HepG2 (cell line): ENCODE data around the gene NFE2L2. TPM values are rescaled to one million over a fixed set of nuclear protein-coding genes. Genes with fewer than 3 reads are reported as not detected.

Source experiments
- ATAC-seq: fragments of 200-7000 bp; cut with Tn5 transposase; 3 replicates; pipeline ENCODE4 v1.9.1; 2020; ENCODE audit warnings: mild to moderate bottlenecking, moderate library complexity
- BruUV-seq: library from RNA; stranded (reverse); fragments of 400-500 nt; replicated peaks from 2 replicates; lab custom pipeline; 2021; lab: Mats Ljungman, UMichigan
- CTCF ChIA-PET: fragments of 300-600 bp; formaldehyde crosslinking; extraction: SDS; loops from one replicate; lab custom pipeline; 2021; ENCODE audit warnings: low total read pairs, inconsistent platforms, low intra/inter-chr PET ratio; lab: Yijun Ruan, JAX
- POLR2A ChIA-PET: fragments of 350-600 bp; sonication (Branson Sonifier 250); formaldehyde crosslinking; loops from one replicate; lab custom pipeline; 2020; ENCODE audit warnings: antibody characterized with exemption, inconsistent platforms; lab: Yijun Ruan, JAX
- DNase-seq: peaks from one replicate; pipeline ENCODE4 v3.0.0-alpha.2; 2015; ENCODE audit warnings: low spot score
- FAIRE-seq: peaks from 3 replicates; lab custom pipeline; 2011; peaks lifted over from hg19 to GRCh38; lab: Jason Lieb, UNC
- H2AFZ ChIP-seq: one replicate; pipeline ENCODE4 v1.6.1; 2011; ENCODE audit warnings: low read length, inconsistent platforms
- H3K27ac ChIP-seq: fragments of 300-600 bp; 3 replicates; pipeline ENCODE4 v1.8.0; 2011; ENCODE audit warnings: mixed run types, mild to moderate bottlenecking, mixed read lengths, low read length, inconsistent platforms; ENCODE audit not compliant: insufficient read depth; ENCODE audit errors: extremely low read length
- H3K27me3 ChIP-seq, 2 experiments: fragments of 200-600 bp in 1 of 2; 2 replicates in 1 of 2; 3 replicates in 1 of 2; pipeline versions ENCODE4 v1.6.0 to v1.8.0; 2011; ENCODE audit warnings: low read length in 2 of 2, mild to moderate bottlenecking in 2 of 2, moderate library complexity in 2 of 2, inconsistent platforms in 1 of 2; ENCODE audit not compliant: insufficient read depth in 2 of 2, control insufficient read depth in 1 of 2
- H3K36me3 ChIP-seq, 2 experiments: fragments of 200-600 bp in 1 of 2; replicated peaks in 1 of 2; 2 replicates in 1 of 2; 3 replicates in 1 of 2; pipeline versions ENCODE4 v1.5.1 to v1.8.0; 2011; ENCODE audit warnings: low read length in 2 of 2, inconsistent platforms in 1 of 2; ENCODE audit not compliant: insufficient read depth in 2 of 2, control insufficient read depth in 1 of 2
- H3K4me1 ChIP-seq: 2 replicates; pipeline ENCODE4 v1.5.1; 2012; ENCODE audit warnings: low read length, inconsistent platforms; ENCODE audit not compliant: insufficient read depth
- H3K4me2 ChIP-seq: 2 replicates; pipeline ENCODE4 v1.6.0; 2011; ENCODE audit warnings: low read depth, low read length, inconsistent platforms
- H3K4me3 ChIP-seq, 3 experiments: fragments of 200-600 bp in 1 of 3; sonication (generic), shearing (Covaris generic) in 1 of 3; replicated peaks in 1 of 3; 2 replicates each; pipeline ENCODE4 v1.5.1; 2011 to 2016; ENCODE audit warnings: low read length in 3 of 3, inconsistent platforms in 2 of 3, low read depth in 2 of 3, mild to moderate bottlenecking in 2 of 3, control low read depth in 1 of 3, mixed read lengths in 1 of 3; ENCODE audit not compliant: insufficient read depth in 1 of 3
- H3K79me2 ChIP-seq: one replicate; pipeline ENCODE4 v1.6.1; 2011; ENCODE audit warnings: low read length, inconsistent platforms; ENCODE audit not compliant: insufficient read depth
- H3K9ac ChIP-seq: 2 replicates; pipeline ENCODE4 v1.6.0; 2011; ENCODE audit warnings: mild to moderate bottlenecking, low read depth, low read length, inconsistent platforms; ENCODE audit not compliant: insufficient read depth
- H3K9me3 ChIP-seq: 2 replicates; pipeline ENCODE4 v1.5.1; 2012; ENCODE audit warnings: mild to moderate bottlenecking, low read length
- H4K20me1 ChIP-seq: 2 replicates; pipeline ENCODE4 v1.6.0; 2011; ENCODE audit warnings: inconsistent platforms, mild to moderate bottlenecking, low read length, moderate library complexity; ENCODE audit not compliant: insufficient read depth
- ATF4 ChIP-seq, 2 experiments: fragments of 450-650 bp in 1 of 2; sonication (generic) in 1 of 2; formaldehyde crosslinking; IDR thresholded peaks; 2 replicates each; pipeline versions ENCODE4 v1.5.0 to v1.8.0; 2020 to 2022; ENCODE audit warnings: mild to moderate bottlenecking in 1 of 2, missing genetic modification reagents in 1 of 2
- ATF5 ChIP-seq: sonication (generic); formaldehyde crosslinking; IDR thresholded peaks from 2 replicates; pipeline ENCODE4 v1.4.0; 2020; ENCODE audit warnings: mild to moderate bottlenecking, low read depth, missing genetic modification reagents
- BORCS8-MEF2B ChIP-seq: sonication (generic); formaldehyde crosslinking; IDR thresholded peaks from 2 replicates; pipeline ENCODE4 v1.8.0; 2022; ENCODE audit warnings: mild to moderate bottlenecking, missing genetic modification reagents
- CSRNP2 ChIP-seq: sonication (generic); formaldehyde crosslinking; conservative IDR thresholded peaks from 2 replicates; pipeline ENCODE4 v1.8.0; 2022; ENCODE audit warnings: low read depth, missing genetic modification reagents
- DBP ChIP-seq: sonication (generic); formaldehyde crosslinking; IDR thresholded peaks from 2 replicates; pipeline ENCODE4 v1.4.0; 2020; ENCODE audit warnings: missing genetic modification reagents; ENCODE audit errors: not compliant biosample characterization
- DRAP1 ChIP-seq: IDR thresholded peaks from 2 replicates; pipeline ENCODE4 v1.6.1; 2016; ENCODE audit warnings: missing genetic modification reagents, missing compliant biosample characterization
- ETV6 ChIP-seq: sonication (generic); formaldehyde crosslinking; conservative IDR thresholded peaks from 2 replicates; pipeline ENCODE4 v1.4.0; 2020; ENCODE audit warnings: missing genetic modification reagents
- MBD4 ChIP-seq: IDR thresholded peaks from 2 replicates; pipeline ENCODE4 v1.6.1; 2012; ENCODE audit warnings: low read length, inconsistent platforms, borderline replicate concordance
- RXRB ChIP-seq: IDR thresholded peaks from 2 replicates; pipeline ENCODE4 v1.6.1; 2016; ENCODE audit warnings: borderline replicate concordance, missing genetic modification reagents, missing compliant biosample characterization
- TARDBP ChIP-seq: sonication (generic); formaldehyde crosslinking; IDR thresholded peaks from 2 replicates; pipeline ENCODE4 v1.8.0; 2022; ENCODE audit warnings: mild to moderate bottlenecking, missing genetic modification reagents
- TEAD3 ChIP-seq: optimal IDR thresholded peaks from 2 replicates; pipeline ENCODE3; 2016; ENCODE audit warnings: borderline replicate concordance
- ZEB1 ChIP-seq: IDR thresholded peaks from 2 replicates; pipeline ENCODE4 v1.6.1; 2012; ENCODE audit warnings: mild to moderate bottlenecking, low read depth, inconsistent platforms; ENCODE audit not compliant: insufficient replicate concordance
- ZNF264 ChIP-seq: sonication (generic); formaldehyde crosslinking; IDR thresholded peaks from 2 replicates; pipeline ENCODE4 v1.4.0; 2020; ENCODE audit warnings: missing genetic modification reagents
- ZNF510 ChIP-seq: sonication (generic); formaldehyde crosslinking; IDR thresholded peaks from 2 replicates; pipeline ENCODE4 v1.4.0; 2020; ENCODE audit warnings: low read depth, mild to moderate bottlenecking, missing genetic modification reagents
- ZNF704 ChIP-seq: sonication (generic); formaldehyde crosslinking; IDR thresholded peaks from 2 replicates; pipeline ENCODE4 v1.8.1; 2023; ENCODE audit warnings: mild to moderate bottlenecking, inconsistent platforms, moderate library complexity, missing genetic modification reagents, borderline replicate concordance
- WGBS: methylation state at CpG from one replicate; pipeline ENCODE4 v1.1.6; 2017; ENCODE audit warnings: low lambda C conversion rate; 5-methylcytosine and 5-hydroxymethylcytosine counted together
- in situ Hi-C: cut with HindIII; loops from 2 replicates; pipeline ENCODE4 v1.10.0; 2017; ENCODE audit warnings: low pct_unique_long_range_greater_than_20kb; ENCODE audit not compliant: extremely low pct_ligation_motif_present
- intact Hi-C: fragments of 100-400 bp; cut with micrococcal nuclease; formaldehyde crosslinking; loops from one replicate; pipeline ENCODE4 v1.10.0; 2022; ENCODE audit not compliant: unreplicated experiment
- polyA plus RNA-seq, 8 experiments: library from polyadenylated mRNA; depleted of rRNA in 3 of 8; stranded (reverse) in 7 of 8; unstranded in 1 of 8; fragments of >200 nt; fragmentation: Illumina TruSeq in 4 of 8; extraction: Trizol in 4 of 8; gene quantifications; 2 replicates each; pipeline versions ENCODE4 v1.2.1 to v1.2.3, GENCODE V29; 2011 to 2016; ENCODE audit warnings: low read depth in 4 of 8, missing spikeins in 1 of 8, mixed read lengths in 1 of 8; ENCODE audit not compliant: insufficient read depth in 1 of 8
- total RNA-seq, 5 experiments: library from RNA; depleted of rRNA; stranded (reverse); fragments of >200 nt; fragmentation: Illumina TruSeq; extraction: Trizol; gene quantifications; 2 replicates each; pipeline ENCODE4 v1.2.3, GENCODE V29; 2016; ENCODE audit warnings: low read depth in 1 of 5

Gene NFE2L2
- total and polyA plus RNA-seq, 2 of the 13 experiments (the other 11 are each of a cell fraction or from before 2014, with no cell fraction given): 84.6 to 215 TPM

GRCh38 chr2:177211576-177212105 is 52.9 kb downstream of the NFE2L2 start (continued):
- TF ChIP-seq ZNF704 (CRISPR knock-in tag) (no peak), ZNF510 (CRISPR knock-in tag) (0 out of 2 replicates have a peak, but pooled peaks have one; percentile 4), ATF4 (CRISPR knock-in tag; IDR thresholded peaks at IDR 0.05) (0 out of 4 replicates have a peak, but pooled peaks of 1 of the 2 experiments have one; percentile 18)

GRCh38 chr2:177211169-177211568 is 53.4 kb downstream of the NFE2L2 start:
- intact Hi-C loops: no loop called here
- ATAC-seq (no peak), FAIRE-seq (no peak), DNase-seq (no peak)
- ChIA-PET POLR2A (interaction anchor here (0.9 to 1.7 kb wide), 20 partner anchors 9 to 187 kb away, joined by 3 to 61 read pairs (median 14); partner anchors contain the start of gene NFE2L2), CTCF (no interaction called here)
- peak overlapping the region; percentile 99 for H3K9ac ChIP-seq
- peaks cover 55% of the 10 kb centered on the region for H3K79me2 ChIP-seq
- WGBS: 2% methylated on average over 7 of the region's 7 CpGs
- H3K9me3 ChIP-seq: no peaks in the 10 kb centered on the region
- H3K27me3 ChIP-seq: no peaks in the 10 kb centered on the region; a peak in 1 of 5 replicates
- H3K27ac ChIP-seq: peak overlapping the region; percentile 97
- peaks cover 29% of the 10 kb centered on the region for H4K20me1 ChIP-seq
- peak overlapping the region; percentile 90 for H3K4me2 ChIP-seq
- no peak overlapping the region for H2AFZ ChIP-seq
- peak overlapping the region; percentile 58 to 86 (median 72) for H3K4me3 ChIP-seq
- H3K36me3 ChIP-seq: peaks cover 4 to 9% of the 10 kb centered on the region in 2 experiments
- in situ Hi-C loops: loop anchor here (5.0 kb wide), 2 partner anchors 44 to 51 kb away; partner anchors contain the start of gene NFE2L2
- H3K4me1 ChIP-seq: peaks cover 41% of the 10 kb centered on the region
- no TSS peak for BruUV-seq
- 0 out of 2 replicates have a peak, but pooled peaks have one; percentile 5 for TF ChIP-seq MBD4
- no peak for TF ChIP-seq CSRNP2 (CRISPR knock-in tag)
- TF ChIP-seq RXRB (CRISPR knock-in tag): 0 out of 2 replicates have a peak, but pooled peaks have one; percentile 10
- TF ChIP-seq ZEB1: peak; percentile 4
- TF ChIP-seq TEAD3 (CRISPR knock-in tag): peak; percentile 13
- no peak for TF ChIP-seq TARDBP
- no peak for TF ChIP-seq ATF5 (CRISPR knock-in tag)
- TF ChIP-seq BORCS8-MEF2B (CRISPR knock-in tag): no peak
- TF ChIP-seq DBP (CRISPR knock-in tag): no peak
- no peak for TF ChIP-seq ETV6
- 0 out of 2 replicates have a peak, but pooled peaks have one; percentile 29 for TF ChIP-seq ZNF510 (CRISPR knock-in tag)
- TF ChIP-seq DRAP1 (CRISPR knock-in tag): 0 out of 2 replicates have a peak, but pooled peaks have one; percentile 5
- no peak for TF ChIP-seq ZNF264 (CRISPR knock-in tag)
